T-helper 17 cell (primary cell): ENCODE results near the gene ALDOA. TPM values are rescaled to one million over a fixed set of nuclear protein-coding genes. Genes with fewer than 3 reads are reported as not detected.
"Not testable (repeated sequence)": the region's sequence is repeated elsewhere in the genome, so short reads cannot be mapped to it uniquely, and the experiment has no call there.

Experiments
- ATAC-seq: fragments of 150-1000 bp; cut with Tn5 transposase; 2 replicates; pipeline ENCODE4 v1.10.0; 2021; ENCODE audit warnings: mild to moderate bottlenecking, moderate library complexity
- DNase-seq, 3 donors: peaks; one replicate each; pipeline versions ENCODE4 v3.0.0 to v3.0.0-alpha.2; 2020 to 2021
- H3K9me3 ChIP-seq: one replicate; pipeline ENCODE4 v1.7.0; 2013; ENCODE audit warnings: low read length, mild to moderate bottlenecking; ENCODE audit not compliant: control insufficient read depth, poor library complexity, severe bottlenecking
- H3K27ac Mint-ChIP-seq: one replicate; pipeline ENCODE4 v1.8.0; 2022; ENCODE audit warnings: mild to moderate bottlenecking, moderate library complexity, mixed read lengths
- H3K27me3 Mint-ChIP-seq: one replicate; pipeline ENCODE4 v1.8.0; 2022; ENCODE audit warnings: mixed read lengths
- H3K36me3 Mint-ChIP-seq: one replicate; pipeline ENCODE4 v1.8.0; 2022; ENCODE audit warnings: low read depth, mixed read lengths
- H3K4me1 Mint-ChIP-seq: one replicate; pipeline ENCODE4 v1.8.0; 2022; ENCODE audit warnings: mild to moderate bottlenecking, mixed read lengths
- H3K4me3 Mint-ChIP-seq: one replicate; pipeline ENCODE4 v1.8.0; 2022; ENCODE audit warnings: mild to moderate bottlenecking, moderate library complexity, mixed read lengths
- total RNA-seq, 4 donors: library from RNA in 2 of 4; stranded (reverse) in 2 of 4; gene quantifications; one replicate each; pipeline ENCODE4 v1.2.3 and lab custom pipeline; 2022 to 2026

The ALDOA gene
- total RNA-seq, 2 donors from 2014 or later = 421 to 426 TPM

DNA sequence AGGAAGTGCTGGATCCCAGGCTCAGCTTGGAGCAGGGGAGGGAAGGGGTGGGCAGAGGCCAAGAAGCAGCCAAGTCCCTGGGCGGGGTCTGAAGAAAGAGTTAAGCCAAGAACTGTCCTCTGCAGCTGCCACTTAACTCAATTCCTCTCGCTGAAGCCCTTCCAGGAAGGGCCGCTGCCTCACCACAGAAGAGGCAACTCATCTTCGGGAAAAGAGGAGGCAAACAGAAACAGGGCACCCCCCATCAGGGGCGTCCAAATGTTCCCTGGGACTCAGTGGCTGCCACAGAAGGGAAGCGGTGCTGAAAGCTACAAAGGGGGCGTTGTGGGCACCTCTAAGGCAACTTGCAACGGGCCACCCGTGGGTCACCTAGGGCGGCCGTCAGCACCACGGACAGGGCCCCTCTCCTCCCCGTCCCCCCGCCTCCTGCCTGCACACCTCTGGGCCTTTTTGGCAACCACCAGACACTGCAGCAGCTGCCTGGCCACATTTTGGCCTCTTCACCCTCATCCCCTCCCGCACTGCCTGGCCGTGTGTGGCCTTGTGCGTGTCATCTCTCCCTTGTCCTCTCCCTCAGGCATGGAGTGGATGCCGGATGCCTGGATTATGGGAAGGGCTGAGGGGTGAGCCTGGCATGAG is 37.0 kb upstream of the ALDOA start:
- peak; percentile 39 for ATAC-seq
- no peaks in the 10 kb centered on the region for H3K9me3 ChIP-seq
- no peak overlapping the region for H3K4me3 Mint-ChIP-seq
- no peak for DNase-seq
- H3K27me3 Mint-ChIP-seq = peaks cover 56% of the 10 kb centered on the region
- no peak overlapping the region for H3K27ac Mint-ChIP-seq
- H3K4me1 Mint-ChIP-seq = peaks cover 16% of the 10 kb centered on the region
- H3K36me3 Mint-ChIP-seq = peaks cover 10% of the 10 kb centered on the region

DNA sequence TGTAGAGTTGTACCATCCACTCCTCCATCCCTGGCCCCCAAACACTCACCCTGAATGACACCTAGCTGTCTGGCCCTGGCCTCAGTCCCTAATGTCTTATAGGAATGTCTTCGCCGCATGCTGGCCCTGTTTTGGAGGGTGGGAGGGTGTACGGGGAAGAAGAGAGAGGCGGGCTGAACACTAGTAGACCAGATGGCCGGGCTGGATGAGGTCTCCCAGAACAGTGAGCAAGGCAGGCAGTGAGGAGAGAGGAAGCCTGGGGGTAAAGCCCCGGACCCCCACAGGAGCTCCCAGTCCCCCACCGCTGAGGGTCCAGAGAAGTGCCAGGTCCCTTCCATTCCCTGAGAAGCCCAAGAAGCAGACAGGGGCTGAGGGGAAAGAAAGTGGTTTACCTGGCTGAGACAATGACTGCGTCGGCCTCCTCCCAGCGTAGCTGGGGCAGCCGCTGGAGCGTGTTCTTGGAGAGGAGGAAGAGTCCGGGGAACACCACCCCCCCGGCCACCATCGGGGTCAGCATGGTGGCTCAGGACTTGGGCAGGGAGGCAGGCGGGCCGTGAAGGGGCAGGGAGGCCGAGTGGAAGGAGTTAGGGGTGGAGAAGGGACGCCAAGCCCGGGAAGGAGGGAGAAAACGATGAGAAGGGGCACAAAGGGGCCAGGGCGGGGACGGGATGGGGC is 35.4 kb upstream of the ALDOA start:
- peaks cover 17% of the 10 kb centered on the region for H3K4me1 Mint-ChIP-seq
- H3K27me3 Mint-ChIP-seq = peaks cover 50% of the 10 kb centered on the region
- peak overlapping the region; percentile 74 for H3K4me3 Mint-ChIP-seq
- H3K9me3 ChIP-seq = no peaks in the 10 kb centered on the region
- no peak overlapping the region for H3K27ac Mint-ChIP-seq
- DNase-seq (no peak), ATAC-seq (no peak)
- H3K36me3 Mint-ChIP-seq = peaks cover 10% of the 10 kb centered on the region

DNA sequence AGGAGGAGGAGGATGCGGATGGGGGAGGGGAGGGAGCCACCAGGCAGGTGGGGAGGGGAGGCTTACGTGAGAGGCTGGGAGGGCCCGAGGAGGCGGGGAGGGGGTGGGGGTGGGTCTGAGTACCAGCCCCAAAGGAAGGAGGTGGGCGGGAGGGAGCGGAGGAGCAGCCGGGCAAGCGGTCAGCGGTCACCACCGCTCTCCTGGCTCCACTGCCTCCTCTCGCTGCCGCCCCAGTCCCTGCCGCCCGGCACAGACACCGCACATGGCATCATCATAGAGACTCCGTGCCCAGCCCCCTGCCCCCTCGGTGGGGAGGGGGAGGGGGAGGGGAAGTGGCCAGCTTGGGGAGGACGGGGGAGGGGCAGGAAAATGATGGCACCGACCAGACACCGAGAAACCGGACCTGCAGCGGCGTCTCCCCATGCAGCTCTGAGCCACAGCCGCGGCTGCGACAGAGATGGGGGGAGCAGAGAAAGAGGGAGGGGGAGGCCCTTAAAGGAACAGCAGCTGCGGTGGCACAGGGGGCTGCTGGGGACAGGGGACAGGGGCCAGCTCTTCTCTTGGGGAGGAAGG is 34.6 kb upstream of the ALDOA start, which contains the start of gene TLCD3B:
TLCD3B (minus strand) TSS at position 431 of the 573 bp plus-strand sequence. CDS start 744 bp downstream, outside the sequence.
- DNase-seq (no peak), ATAC-seq (no peak)
- Mint-ChIP-seq H3K27ac (no peak within 1 kb of the TSS), H3K27me3 (peaks cover 46% of the 10 kb centered on the region), H3K36me3 (peaks cover 10% of the 10 kb centered on the region), H3K4me3 (peak within 1 kb of the TSS; percentile 74), H3K4me1 (peaks cover 14% of the 10 kb centered on the region)
- no peaks in the 10 kb centered on the region for H3K9me3 ChIP-seq

DNA sequence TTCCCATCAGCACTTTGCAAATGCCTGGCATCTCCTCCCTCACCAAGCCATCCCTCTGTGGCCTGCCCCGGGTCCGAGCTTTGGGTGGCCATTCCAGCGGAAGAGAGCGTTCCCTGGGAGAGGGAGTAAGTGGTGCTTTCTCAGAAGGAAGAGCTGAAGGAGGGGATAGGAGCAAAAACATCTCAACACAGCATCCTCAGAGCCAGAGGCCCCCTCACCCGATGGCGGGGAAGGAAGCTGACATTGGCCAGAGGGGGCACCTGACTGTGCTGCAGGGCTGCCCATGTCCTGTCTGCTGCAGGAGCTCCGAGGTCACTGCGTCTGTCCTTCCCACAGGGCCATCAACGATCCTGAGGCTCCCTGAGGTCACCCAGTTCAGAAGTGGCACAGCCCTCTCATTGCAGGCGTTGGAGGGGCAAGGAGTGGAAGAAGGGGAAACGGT is 34.1 kb upstream of the ALDOA start:
- H3K27ac Mint-ChIP-seq = no peak overlapping the region
- peaks cover 10% of the 10 kb centered on the region for H3K36me3 Mint-ChIP-seq
- H3K4me1 Mint-ChIP-seq = peaks cover 14% of the 10 kb centered on the region
- no peak overlapping the region for H3K4me3 Mint-ChIP-seq
- no peak for DNase-seq
- ATAC-seq = no peak
- peaks cover 43% of the 10 kb centered on the region for H3K27me3 Mint-ChIP-seq
- no peaks in the 10 kb centered on the region for H3K9me3 ChIP-seq

DNA sequence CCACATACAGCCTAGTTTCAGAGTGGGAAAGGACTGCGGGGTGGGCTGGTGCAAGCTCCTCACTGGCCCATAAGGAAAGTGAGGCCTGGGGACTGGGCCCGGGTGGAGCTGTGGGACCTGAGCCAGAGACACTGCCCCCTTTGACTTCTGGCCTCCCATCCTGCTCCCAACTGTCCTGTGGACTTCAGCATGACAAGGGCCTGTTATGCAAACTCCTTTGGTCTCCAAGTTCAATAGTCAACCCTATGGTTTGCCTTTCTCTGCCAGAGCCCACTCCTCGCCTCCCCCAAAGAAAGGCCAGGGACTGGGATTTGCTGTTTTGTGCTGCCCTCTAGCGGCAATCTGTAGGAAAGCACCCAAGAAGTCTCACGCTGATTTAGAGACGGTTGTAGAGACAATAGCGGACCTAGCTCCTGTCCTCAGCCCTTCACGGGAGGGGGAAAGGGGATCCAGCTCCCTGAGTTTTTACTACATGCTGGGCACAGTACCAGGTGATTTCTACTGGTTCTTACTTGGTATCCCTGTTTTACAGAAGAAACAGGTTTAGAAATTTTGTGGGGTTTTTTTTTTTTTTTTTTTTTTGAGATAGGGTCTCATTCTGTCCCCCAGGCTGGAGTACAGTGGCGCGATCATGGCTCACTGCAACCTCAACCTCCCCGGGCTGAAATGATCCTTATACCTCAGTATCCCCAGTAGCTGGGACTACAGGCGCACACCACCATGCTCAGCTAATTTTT is 33.3 kb upstream of the ALDOA start:
- Mint-ChIP-seq H3K4me1 (peaks cover 14% of the 10 kb centered on the region), H3K36me3 (peaks cover 10% of the 10 kb centered on the region), H3K27ac (no peak overlapping the region), H3K27me3 (peaks cover 35% of the 10 kb centered on the region), H3K4me3 (peak overlapping the region; percentile 55)
- DNase-seq = peak; percentile 39 to 49 (median 43)
- ATAC-seq = peak; percentile 71
- no peaks in the 10 kb centered on the region for H3K9me3 ChIP-seq

DNA sequence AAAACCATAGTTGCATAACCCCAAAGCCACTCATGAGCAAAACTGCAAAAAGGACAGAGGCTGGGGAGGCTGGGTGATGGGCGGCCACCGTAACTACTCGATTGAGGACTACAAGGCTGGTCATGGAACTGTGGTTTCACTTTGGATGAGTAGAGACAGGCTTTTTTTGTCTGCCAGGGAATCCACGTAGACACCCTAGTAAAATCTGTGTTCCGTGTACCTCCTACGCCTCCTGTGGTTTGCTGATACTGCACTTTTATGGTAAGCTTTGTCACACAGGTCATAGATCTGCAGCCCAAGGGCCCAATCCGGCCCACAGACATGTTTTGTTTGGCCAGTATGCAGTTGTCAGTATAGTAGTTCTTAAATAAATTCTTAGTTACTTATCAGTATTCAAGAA is 32.3 kb upstream of the ALDOA start:
- ATAC-seq (peak; percentile 24), DNase-seq (no peak)
- peaks cover 8% of the 10 kb centered on the region for H3K4me1 Mint-ChIP-seq
- H3K4me3 Mint-ChIP-seq = no peak overlapping the region
- H3K36me3 Mint-ChIP-seq = peaks cover 2% of the 10 kb centered on the region
- peaks cover 25% of the 10 kb centered on the region for H3K27me3 Mint-ChIP-seq
- no peaks in the 10 kb centered on the region for H3K9me3 ChIP-seq
- no peak overlapping the region for H3K27ac Mint-ChIP-seq

DNA sequence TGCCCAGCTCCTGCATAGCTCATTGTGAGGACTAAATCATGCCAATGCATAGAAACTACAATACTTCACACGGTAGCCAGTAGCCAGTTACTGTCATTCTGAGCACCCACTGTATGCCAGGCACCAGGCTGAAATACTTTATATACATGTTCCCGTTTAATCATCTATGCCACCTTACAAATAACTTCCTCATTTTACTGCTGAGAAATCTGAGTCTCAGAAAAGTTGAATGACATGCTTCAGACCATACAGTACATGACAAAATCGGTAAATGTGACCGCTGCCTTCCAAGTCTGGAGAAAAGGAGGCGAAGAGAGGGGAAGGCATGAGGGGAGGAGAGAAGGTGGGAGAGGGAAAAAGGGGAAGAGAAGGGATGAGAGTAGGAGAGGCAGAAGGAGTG is 25.3 kb upstream of the ALDOA start:
- Mint-ChIP-seq H3K4me1 (peaks cover under 1% of the 10 kb centered on the region), H3K4me3 (peak overlapping the region; percentile 63), H3K36me3 (peaks cover under 1% of the 10 kb centered on the region), H3K27me3 (peaks cover 4% of the 10 kb centered on the region), H3K27ac (no peak overlapping the region)
- DNase-seq (no peak), ATAC-seq (no peak)
- H3K9me3 ChIP-seq = no peaks in the 10 kb centered on the region

DNA sequence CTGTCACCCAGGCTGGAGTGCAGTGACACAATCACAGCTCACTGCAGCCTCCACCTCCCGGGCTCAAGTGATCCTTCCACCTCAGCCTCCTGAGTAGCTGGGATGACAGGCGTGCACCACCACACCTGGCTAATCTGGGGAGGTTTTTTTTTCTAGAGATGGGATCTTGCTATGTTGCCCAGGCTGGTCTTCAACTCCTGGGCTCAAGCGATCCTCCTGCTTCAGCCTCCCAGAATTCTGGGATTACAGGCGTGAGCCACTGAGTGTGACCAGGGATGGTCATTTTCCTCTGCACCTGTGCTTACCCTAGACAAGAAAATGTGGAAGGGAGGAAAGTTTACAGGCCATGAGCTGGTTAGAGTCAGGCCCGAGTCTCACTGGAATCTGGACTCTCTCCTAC is 24.9 kb upstream of the ALDOA start:
- H3K27me3 Mint-ChIP-seq, ATAC-seq, H3K36me3 Mint-ChIP-seq, H3K4me1 Mint-ChIP-seq, H3K9me3 ChIP-seq, DNase-seq, H3K4me3 Mint-ChIP-seq, H3K27ac Mint-ChIP-seq: not testable (repeated sequence)

DNA sequence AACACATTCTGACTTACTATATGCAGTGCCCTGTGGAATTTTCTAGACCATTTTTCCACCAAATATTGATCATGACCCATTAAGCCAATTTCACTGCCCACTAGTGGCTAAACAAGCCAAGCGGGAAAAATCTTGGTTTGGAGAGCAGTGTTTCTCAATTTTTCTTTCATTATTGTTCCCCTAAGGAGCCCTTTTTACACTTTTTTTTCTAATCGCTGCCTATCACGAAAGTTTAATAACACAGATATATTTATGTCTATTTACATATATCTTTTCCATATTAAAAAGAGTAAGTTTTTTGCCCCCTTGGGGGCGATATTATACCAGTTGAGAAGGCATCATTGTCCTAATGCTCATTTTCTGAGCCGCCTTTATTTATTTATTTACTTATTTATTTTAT is 23.7 kb upstream of the ALDOA start:
- ATAC-seq = no peak

DNA sequence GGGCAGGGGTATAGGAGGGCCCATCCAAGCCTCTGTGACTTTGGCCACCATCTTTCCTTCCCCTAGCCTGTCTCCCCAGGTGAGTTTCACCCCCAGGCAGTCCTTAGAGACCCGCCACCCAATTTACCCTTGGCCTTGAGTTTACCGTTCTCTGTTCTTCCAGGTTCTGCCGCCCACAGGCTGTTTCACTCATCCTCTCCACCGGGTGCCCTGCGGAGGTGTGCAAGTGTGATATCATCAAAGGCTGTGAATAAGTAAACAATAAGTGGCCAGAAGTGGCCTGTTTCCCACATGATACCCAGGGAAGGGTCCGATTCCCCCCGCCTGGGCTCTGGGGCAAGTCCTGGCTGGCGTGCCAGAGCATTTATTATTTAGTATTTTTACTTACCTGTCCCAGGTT is 19.4 kb upstream of the ALDOA start:
- peaks cover 2% of the 10 kb centered on the region for H3K36me3 Mint-ChIP-seq
- H3K27me3 Mint-ChIP-seq = no peaks in the 10 kb centered on the region
- no peak for DNase-seq
- H3K4me1 Mint-ChIP-seq = peaks cover 3% of the 10 kb centered on the region
- H3K9me3 ChIP-seq = no peaks in the 10 kb centered on the region
- no peak overlapping the region for H3K4me3 Mint-ChIP-seq
- ATAC-seq = no peak
- H3K27ac Mint-ChIP-seq = no peak overlapping the region

More for the DNA sequence above, 23.7 kb upstream of the ALDOA start:
- Mint-ChIP-seq H3K27ac (no peak overlapping the region), H3K4me1 (peaks cover 3% of the 10 kb centered on the region), H3K27me3 (peaks cover 4% of the 10 kb centered on the region), H3K4me3 (no peak overlapping the region), H3K36me3 (peaks cover 2% of the 10 kb centered on the region)
- no peak for DNase-seq
- H3K9me3 ChIP-seq = no peaks in the 10 kb centered on the region

DNA sequence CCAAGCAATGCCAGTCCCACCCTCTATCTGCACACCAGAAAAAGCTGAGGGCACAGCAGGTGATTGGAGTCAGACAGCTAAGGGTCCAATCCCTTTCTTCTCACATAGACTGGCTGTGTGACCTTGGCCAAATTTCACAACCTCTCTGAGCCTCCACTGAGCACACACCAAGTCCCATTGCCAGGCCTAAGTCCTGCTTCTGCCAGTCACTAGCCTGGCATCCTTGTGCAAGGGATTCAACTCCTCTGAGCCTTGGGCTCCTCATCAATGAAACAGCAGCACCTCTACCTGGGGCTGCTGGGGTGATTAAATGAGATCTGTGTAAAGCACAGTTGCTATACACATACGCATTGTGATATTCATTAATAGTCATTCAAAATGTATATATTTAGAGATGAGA is 19.0 kb upstream of the ALDOA start:
- Mint-ChIP-seq H3K27me3 (no peaks in the 10 kb centered on the region), H3K27ac (no peak overlapping the region), H3K4me1 (peaks cover 5% of the 10 kb centered on the region), H3K36me3 (peaks cover 2% of the 10 kb centered on the region), H3K4me3 (no peak overlapping the region)
- no peaks in the 10 kb centered on the region for H3K9me3 ChIP-seq
- DNase-seq (no peak), ATAC-seq (no peak)

DNA sequence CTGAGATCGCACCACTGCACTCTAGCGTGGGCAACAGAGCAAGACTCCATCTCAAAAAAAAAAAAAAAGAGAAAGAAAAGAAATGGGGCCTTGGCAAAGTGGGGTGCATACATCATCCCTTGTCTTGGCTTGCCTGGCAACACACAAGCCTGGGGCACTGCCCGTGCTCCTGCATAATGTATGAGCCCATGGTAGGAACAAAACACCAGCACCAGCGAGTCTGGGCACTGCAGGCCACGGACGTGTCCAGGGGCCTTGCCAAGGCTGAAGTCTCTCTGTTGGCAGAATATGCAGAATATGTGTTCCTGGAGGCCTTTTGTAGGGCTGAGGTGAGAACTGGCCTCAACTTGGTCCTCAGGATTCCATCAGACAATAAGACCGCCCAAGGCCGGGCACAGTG is 15.7 kb upstream of the ALDOA start:
- no peaks in the 10 kb centered on the region for H3K27me3 Mint-ChIP-seq
- H3K4me1 Mint-ChIP-seq = peaks cover 11% of the 10 kb centered on the region
- H3K27ac Mint-ChIP-seq = no peak overlapping the region
- peaks cover 2% of the 10 kb centered on the region for H3K36me3 Mint-ChIP-seq
- H3K9me3 ChIP-seq = no peaks in the 10 kb centered on the region
- H3K4me3 Mint-ChIP-seq = no peak overlapping the region
- ATAC-seq = no peak
- no peak for DNase-seq

DNA sequence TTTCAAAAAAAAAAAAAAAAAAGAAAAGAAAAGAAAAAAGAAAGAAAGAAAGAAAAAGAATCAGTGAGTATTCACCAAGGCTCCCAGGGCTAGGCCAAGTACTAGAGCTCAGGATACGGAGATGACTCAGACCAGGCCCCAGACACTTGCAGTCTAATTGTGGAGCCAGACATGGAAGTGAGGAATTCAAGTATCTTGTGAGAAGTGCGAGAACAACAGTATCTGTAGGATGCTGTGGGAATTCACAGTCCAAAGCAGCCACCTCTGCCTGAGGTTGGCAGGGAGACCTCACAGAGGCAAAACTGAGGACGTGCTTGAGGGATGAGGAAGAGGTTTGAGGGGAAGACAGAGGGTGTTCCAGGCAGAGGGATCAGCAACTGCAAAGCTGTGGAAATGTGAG is 14.0 kb upstream of the ALDOA start:
- peaks cover 12% of the 10 kb centered on the region for H3K4me1 Mint-ChIP-seq
- DNase-seq (no peak), ATAC-seq (no peak)
- no peaks in the 10 kb centered on the region for H3K27me3 Mint-ChIP-seq
- peak overlapping the region; percentile 59 for H3K27ac Mint-ChIP-seq
- H3K4me3 Mint-ChIP-seq = peak overlapping the region; percentile 72
- H3K36me3 Mint-ChIP-seq = no peaks in the 10 kb centered on the region
- H3K9me3 ChIP-seq = no peaks in the 10 kb centered on the region
